ENCODE data around the gene MAJIN.

Gene MAJIN

DNA sequence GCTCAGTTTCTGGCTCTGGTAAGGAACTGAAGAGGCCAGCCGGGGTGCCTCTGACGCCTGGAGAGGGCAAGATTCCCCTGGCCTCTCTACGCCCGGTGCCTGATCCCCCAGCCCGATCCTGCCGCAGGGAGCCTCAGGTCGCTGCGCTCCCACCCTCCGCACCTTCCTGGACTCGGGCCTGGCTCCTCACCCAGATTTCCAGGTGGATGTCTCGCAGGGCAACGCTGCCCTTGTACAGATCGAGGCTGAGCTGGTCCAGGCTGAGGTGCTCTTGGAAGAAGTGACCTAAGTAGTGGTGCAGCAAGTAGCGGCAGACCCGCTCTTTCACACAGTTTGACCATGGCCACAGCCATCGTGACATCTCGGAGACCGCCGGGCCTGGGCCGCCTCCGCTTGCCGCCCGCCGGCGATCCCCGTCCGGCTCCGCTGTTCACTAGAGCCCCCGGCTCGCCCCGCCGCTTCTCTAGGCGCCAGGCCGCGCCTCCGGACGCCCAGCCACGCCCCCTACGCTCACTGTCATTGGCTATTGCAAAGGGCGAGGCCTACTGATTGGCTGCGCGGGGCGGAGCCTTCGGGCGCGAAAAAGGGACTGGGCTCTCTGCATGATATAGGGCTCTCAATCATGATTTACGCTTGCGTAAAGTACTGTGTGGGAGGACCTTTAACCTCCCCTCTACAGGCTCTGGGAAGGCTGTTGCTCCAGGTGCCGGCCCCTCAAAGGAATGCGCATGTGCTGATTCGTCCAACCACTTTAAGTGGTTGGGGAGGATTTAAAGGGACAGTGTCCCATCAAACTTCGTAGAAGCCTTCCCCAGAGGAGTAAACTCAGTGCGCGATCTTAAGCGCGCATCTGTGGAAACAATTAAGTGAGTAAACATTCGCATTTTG lies 54.9 kb downstream of the MAJIN start, which contains the start of gene ATG2A:
Gene ATG2A (minus strand): TSS at position 435 of the 888 bp plus-strand sequence. CDS start 74 bp downstream, at position 361.
- DNase-seq (ENCODE audit: extremely low read depth, low read depth): peak; percentile 98
- TF ChIP-seq, protein P1, sequence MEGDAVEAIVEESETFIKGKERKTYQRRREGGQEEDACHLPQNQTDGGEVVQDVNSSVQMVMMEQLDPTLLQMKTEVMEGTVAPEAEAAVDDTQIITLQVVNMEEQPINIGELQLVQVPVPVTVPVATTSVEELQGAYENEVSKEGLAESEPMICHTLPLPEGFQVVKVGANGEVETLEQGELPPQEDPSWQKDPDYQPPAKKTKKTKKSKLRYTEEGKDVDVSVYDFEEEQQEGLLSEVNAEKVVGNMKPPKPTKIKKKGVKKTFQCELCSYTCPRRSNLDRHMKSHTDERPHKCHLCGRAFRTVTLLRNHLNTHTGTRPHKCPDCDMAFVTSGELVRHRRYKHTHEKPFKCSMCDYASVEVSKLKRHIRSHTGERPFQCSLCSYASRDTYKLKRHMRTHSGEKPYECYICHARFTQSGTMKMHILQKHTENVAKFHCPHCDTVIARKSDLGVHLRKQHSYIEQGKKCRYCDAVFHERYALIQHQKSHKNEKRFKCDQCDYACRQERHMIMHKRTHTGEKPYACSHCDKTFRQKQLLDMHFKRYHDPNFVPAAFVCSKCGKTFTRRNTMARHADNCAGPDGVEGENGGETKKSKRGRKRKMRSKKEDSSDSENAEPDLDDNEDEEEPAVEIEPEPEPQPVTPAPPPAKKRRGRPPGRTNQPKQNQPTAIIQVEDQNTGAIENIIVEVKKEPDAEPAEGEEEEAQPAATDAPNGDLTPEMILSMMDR (IDR thresholded peaks at IDR 0.05; ENCODE audit: low read depth, low read length): no peak

DNA sequence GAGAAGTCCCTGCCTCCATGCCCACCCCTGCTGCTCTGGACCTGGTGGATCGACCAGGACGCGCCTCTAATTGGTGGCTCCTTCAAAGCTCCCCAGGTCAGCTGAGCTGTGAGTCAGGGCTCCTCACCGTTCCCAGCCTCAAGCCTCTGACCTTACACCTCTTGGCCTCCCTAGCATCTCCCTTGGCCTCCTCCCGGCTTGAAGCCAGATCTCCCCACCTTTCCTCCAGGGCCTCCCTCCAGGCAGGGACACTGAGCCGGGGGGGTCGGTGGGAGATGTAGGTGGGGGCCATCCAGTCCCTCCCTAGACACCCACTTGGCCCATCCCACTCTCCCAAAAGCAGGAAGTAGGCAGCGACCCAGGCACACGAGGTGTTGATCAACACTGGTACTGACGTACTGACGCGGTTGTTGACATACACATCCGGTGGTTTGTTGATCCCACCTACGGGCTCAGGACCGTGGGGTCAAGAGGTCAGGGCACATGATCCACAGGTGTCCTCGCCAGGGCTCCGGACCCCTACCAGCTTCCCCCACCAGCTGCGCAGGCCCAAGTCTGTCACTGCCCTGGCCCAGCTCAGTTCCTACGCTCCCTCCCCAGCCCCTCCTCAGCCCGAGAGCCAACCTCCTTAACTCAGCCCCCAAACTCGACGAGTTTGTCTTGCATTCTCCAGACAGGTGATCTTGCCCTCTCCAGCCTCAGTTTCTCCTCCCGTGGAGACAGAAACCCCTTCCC lies 55.7 kb downstream of the MAJIN start:
- no peak for DNase-seq (ENCODE audit: extremely low read depth, low read depth)
- TF ChIP-seq, protein P1 (IDR thresholded peaks at IDR 0.05; ENCODE audit: low read depth, low read length): no peak

DNA sequence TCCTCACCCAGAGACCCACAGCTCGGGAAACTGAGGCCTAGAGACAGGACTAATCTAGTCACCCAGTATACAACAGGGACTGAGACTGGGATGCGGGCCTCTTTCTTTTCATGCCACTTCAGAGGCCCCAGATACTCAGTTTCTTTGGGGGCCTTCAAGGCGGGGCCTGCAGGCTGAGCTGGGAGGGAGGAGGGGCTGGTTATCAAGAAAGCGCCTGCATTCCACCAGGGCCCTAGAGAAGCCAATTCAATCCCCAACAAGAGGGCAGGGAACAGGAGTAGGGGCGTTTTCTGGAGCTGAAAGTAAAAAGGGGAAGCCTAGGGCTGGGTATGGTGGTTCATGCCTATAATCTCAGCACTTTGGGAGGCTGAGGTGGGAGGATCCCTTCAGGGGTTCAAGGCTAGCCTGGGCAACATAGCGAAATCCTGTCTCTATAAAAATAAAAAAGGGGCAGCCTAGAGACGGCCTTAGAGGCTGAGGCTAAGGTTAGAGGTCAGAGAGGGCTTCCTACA lies 56.5 kb downstream of the MAJIN start:
- DNase-seq (ENCODE audit: extremely low read depth, low read depth): no peak
- TF ChIP-seq, protein P1 (IDR thresholded peaks at IDR 0.05; ENCODE audit: low read depth, low read length): no peak

DNA sequence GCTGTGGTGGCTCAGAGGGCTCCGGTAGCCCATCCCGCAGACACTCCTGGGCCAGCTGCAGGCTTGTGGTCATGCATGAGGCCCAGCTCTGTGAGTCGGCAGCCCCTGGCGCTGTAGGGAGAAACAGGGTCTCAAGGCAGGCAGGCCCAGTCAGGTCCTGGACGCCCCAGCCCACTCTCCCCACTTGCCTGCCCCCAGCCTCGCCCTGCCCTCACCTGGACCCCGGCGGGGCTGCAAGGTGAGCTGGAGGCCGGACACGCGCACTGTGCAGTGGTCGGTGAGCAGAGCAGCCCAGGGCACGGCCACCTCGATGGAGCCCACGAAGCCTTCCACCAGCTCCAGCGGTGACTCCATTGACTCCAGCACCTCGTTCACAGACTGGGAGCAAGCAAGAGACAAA lies 57.8 kb downstream of the MAJIN start:
- TF ChIP-seq, protein P1 (IDR thresholded peaks at IDR 0.05; ENCODE audit: low read depth, low read length): no peak
- DNase-seq (ENCODE audit: extremely low read depth, low read depth): no peak

DNA sequence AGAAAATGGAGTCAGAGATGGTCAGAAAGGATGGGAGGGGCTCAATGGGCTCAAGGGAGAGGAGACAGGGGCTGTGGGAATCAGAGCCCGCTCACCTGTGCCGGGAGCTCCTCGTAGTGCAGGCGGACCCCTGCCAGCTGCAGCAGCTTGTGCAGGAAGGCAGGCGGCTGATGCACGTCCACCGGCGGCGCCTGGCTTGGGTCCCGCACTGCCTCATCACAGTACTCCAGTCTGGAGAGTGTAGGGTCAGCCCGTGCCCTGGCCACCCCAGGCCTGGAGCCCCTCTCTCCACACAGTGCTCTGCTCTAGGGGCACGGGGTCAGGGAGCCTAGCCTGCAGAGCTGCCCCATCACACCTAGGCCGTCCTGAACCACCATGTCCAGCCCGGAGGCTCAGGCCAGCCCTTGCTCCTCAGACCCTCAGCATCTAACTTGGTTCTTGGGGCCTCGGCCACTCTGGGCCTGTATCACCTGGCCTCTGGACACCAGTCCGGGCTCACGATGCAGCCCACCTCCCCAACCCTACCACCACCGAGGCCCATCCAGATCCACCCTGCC lies 58.7 kb downstream of the MAJIN start:
- no peak for DNase-seq (ENCODE audit: extremely low read depth, low read depth)
- TF ChIP-seq, protein P1 (IDR thresholded peaks at IDR 0.05; ENCODE audit: low read depth, low read length): no peak

DNA sequence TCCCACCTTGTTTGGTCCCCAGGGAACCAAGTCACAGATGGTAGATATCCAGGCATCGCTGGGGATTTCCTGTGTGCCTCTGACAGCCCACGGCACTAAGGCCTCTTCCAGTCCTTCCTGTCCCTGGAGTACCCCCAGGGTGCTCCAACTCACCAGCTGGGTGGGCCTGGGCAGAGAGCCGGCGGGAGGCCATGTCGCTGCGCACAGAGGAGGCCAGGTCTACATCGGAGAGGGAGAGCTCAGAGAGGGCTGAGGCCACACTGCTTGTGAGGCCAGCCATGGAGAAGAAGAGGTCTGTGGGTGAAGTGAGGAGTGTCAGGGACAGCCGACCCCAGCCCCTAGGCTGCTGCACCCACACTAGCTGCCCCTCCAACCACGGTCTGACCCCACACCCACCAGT lies 60.2 kb downstream of the MAJIN start:
- TF ChIP-seq, protein P1 (IDR thresholded peaks at IDR 0.05; ENCODE audit: low read depth, low read length): no peak
- no peak for DNase-seq (ENCODE audit: extremely low read depth, low read depth)
